Measurements from ENCODE around the gene GINS2.

DNA sequence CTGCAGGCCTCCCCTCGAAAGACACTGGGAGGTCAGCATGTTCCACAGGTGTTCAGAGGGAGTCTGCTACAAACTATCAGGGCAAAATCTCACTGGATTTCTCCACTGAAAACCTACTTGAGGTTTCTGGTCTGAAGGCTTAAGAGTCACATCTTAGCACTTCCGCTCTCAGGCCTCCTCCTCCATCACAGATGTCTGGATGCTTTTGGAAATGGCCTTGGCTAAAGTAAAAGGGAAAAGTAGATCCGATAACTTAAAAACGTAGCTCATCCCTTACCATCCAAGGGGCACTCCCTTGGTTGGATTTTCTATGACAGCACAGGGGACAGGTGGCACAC, 14.4 kb downstream of the GINS2 start:
- TF ChIP-seq FOS (IDR thresholded peaks at IDR 0.05; ENCODE audit: low read depth, low read length) (no peak), POLR2A (IDR thresholded peaks at IDR 0.05; ENCODE audit: low read depth, low read length) (no peak), CEBPB (IDR thresholded peaks at IDR 0.05; ENCODE audit: low read depth, low read length) (no peak), BHLHE40 (IDR thresholded peaks at IDR 0.05; ENCODE audit: low read depth, low read length) (no peak), SMC3 (IDR thresholded peaks at IDR 0.05; ENCODE audit: low read depth, low read length) (no peak)
- TF ChIP-seq, protein P1, sequence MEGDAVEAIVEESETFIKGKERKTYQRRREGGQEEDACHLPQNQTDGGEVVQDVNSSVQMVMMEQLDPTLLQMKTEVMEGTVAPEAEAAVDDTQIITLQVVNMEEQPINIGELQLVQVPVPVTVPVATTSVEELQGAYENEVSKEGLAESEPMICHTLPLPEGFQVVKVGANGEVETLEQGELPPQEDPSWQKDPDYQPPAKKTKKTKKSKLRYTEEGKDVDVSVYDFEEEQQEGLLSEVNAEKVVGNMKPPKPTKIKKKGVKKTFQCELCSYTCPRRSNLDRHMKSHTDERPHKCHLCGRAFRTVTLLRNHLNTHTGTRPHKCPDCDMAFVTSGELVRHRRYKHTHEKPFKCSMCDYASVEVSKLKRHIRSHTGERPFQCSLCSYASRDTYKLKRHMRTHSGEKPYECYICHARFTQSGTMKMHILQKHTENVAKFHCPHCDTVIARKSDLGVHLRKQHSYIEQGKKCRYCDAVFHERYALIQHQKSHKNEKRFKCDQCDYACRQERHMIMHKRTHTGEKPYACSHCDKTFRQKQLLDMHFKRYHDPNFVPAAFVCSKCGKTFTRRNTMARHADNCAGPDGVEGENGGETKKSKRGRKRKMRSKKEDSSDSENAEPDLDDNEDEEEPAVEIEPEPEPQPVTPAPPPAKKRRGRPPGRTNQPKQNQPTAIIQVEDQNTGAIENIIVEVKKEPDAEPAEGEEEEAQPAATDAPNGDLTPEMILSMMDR (conservative IDR thresholded peaks at IDR 0.05; ENCODE audit: low read depth, low read length) = no peak
